GM21423 (cell line): ENCODE results near the gene LRBA.
"Not testable (repeated sequence)": the region's sequence is repeated elsewhere in the genome, so short reads cannot be mapped to it uniquely, and the experiment has no call there.

Source experiments
- ATAC-seq: cut with Tn5 transposase; IDR thresholded peaks from one replicate; pipeline ENCODE4 v1.9.1; 2021; ENCODE audit warnings: mild to moderate bottlenecking, moderate library complexity; ENCODE audit not compliant: unreplicated experiment

Gene LRBA

DNA sequence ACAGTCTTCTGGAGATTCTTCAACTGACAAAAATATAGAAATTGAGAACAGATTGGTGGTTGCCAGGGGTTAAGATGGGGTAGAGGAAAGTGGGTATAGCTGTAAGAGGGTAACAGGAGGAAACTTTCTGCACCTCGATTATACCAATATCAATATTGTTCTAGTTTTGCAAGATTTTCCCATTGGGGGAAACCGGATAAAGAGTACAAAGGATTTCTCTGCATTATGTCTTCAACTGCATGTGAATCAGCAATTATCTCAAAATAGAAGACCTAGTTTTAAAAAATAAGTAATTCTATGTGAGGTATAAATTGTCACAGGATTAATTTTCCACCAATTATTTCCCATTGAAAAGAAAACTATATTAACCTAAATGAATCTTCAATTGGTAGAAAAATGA is 65.7 kb downstream of the LRBA start:
- no peak for ATAC-seq

DNA sequence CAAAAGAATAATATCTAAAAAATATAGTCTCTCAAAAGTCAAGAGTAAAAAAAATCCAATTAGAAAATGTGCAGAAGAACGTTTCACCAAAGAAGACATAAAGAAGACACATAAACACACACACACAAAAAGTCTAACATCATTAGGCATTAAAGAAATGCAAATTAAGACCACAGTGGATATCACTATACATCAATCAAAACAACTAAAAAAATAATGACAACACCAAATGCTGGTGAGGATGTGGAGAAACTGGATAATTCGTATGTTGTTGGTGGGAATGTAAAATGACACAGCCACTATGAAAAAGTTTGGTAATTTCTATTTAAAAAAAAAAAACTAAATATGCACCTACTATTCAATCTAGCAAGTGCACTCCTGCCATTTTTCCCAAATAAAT is 66.4 kb downstream of the LRBA start:
- ATAC-seq = no peak

DNA sequence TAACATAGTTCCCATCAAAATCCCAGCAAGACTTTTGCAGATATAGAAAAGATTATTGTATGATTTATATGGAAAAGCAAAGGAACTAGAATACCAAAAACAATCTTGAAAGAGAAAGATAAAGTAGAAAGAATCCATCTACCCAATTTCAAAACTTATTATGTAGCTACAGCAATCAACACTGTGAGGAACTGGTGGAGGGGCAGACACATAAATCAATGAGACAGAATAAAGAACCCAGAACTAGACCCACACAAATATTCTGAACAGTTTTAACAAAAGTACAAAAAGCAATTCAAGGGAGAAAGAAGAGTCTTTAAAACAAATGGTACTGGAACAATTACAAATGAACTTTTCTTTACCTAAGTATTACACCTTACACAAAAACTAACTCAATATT is 67.0 kb downstream of the LRBA start:
- ATAC-seq = no peak

DNA sequence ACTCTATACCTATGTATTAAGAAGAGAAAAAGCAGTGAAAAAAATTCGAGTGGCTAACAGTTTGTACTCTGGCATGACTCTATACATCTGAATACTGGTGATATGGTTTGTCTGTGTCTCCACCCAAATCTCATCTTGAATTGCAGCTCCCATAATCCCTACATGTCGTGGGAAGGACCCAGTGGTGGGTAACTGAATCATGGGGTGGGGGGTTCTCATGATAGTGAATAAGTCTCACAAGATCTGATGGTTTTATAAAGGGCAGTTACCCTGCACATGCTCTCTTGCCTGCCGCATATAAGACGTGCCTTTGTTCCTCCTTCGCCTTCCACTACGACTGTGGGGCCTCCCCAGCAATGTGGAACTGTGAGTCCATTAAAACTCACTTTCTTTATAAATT is 70.4 kb downstream of the LRBA start:
- ATAC-seq = no peak

DNA sequence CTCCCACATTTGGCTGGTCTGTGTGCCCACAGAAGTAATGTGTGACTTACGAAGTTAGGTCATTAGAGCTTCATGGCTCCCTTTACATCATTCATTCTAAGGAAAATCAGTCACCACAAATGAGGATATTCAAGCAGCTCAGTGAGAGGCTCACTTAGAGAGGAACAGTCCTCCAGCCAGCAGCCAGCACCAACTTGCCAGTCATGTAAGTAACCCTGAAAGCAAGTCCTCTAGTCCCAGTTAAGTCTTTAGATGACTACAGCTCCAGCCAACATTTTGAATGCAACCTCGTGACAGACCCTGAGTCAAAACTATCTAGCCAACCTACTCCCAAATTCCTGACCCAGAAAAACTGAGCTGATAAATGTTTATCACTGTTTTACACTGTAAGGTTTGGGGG is 71.3 kb downstream of the LRBA start:
- no peak for ATAC-seq

DNA sequence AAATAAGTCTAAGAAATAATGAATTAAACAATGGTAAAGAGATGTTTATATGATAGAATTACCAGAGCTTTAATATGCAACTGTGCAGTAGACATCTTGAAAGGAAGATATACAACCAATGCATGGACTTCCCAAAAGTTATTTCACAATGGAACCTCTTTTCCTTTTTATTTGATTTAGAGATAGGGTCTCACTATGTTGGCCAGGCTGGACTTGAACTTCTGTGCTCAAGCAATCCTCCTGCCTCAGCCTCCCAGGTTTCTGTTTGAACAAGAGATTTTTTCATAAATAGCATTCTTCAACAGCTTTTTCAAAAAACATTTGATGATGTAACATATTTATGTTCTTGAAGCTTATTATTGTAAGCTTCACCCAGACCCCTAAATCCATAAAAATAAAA is 72.0 kb downstream of the LRBA start:
- no peak for ATAC-seq

DNA sequence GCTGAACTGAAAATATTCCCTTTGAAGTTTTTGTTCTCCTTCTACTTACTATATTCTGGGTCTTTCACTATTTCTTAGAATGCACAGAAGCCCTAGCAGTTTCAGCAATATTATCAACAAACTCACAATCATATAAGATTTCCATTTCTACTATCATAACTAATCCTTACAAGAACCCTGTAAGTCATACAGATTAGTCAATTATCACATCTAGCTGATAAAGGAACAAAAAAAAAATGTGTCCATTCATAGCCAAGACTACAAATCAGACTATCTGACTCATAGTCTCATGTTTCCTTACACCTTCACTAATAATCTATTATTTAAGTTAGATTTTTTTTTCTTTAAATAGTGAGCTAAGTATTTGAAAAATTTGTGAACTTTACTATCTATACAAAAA is 72.5 kb downstream of the LRBA start:
- ATAC-seq = no peak

DNA sequence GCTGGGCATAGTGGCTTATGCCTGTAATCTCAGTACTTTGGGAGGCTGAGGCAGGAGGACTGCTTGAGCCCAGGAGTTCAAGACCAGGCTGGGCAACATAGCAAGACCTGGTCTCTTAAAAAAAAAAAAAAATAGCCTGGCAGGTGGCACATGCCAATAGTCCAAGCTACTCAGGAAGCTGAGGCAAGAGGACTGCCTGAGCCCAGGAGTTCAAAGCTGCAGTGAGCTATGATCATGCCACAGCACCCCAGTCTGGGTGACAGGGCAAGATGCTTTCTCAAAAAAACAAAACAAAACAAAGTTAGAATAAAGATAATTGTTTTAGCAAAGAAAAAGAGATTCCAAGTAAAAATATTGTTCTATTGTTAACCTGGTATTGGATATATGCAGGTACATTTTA is 75.0 kb downstream of the LRBA start:
- ATAC-seq = no peak

DNA sequence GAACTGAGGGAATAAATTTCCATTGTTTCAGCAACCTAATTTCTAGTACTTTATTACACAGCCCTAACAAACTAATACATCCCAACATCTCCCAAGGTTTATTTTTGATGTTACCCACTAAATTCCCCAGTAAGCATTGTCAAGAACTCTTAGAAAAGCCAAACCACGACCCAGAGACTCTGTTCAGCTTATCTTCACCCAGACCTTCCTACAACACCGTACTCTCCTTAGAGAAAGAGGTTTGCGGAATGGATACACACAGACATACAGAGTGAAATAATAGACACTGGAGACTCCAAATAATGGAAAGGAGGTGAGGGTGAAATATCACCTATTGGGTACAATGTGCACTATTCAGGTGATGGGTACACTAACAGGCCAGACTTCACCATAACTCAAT is 75.6 kb downstream of the LRBA start:
- no peak for ATAC-seq

DNA sequence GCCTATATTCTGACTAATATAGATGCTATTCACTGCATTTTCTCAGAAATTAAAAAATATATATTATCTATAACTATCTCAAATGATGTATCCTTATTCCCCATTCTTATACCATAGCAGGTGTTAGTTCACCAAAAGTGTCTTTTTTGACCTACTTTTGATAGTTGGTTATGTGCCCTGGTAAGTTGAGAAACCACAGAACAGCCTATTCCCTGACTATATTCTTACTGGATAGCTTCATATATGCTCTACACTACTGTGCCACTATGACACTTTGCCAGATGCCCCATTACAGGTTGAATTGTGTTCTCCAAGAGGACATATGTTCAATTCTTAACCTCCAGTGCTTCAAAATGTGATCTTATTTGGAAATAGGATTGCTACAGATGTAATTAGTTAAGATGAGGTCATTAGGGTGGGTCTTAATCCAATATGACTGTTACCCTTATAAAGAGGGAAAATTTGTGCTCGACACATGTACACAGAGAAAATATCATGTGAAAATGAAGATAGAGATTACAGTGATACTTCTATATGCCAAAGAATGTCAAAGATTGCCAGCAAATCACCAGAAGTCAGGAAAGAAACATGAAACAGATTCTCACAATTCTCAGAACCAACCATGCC is 76.1 kb downstream of the LRBA start:
- ATAC-seq = no peak

DNA sequence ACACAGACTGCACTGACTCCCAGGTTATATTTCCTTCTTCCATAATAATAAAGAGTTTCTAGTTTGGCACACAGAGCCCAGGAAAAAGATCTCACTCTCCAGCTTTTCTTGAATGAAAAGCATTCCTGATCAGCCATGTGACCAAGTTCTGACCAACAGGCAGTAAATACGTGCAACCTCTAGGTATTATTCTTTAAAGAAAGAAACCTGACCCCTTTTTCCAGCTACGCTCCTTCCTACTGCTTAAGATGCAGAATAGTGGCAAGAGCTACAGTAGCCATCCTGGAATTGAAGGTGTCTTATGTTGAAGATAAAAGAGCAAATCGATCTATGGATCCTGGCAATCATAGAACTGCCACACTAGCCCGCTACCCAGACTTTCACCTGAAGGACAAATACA is 76.7 kb downstream of the LRBA start:
- ATAC-seq = no peak

DNA sequence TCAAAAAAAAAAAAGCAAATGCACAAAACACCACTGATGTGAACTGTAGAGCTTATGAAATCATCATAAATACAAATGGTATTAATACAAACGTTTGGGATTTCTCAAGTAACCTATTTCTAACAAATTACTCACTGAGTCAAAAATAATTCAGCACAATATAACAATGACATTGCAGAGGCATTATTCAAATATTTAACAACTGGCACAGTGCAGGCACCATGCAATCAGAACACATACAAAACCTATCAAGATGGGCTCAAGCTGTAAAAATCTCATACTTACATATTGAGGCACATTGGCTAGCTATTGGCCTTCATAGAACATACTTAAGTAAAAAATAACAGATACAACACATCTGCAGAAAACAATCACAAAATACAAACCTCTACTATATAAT is 81.1 kb downstream of the LRBA start:
- no peak for ATAC-seq

DNA sequence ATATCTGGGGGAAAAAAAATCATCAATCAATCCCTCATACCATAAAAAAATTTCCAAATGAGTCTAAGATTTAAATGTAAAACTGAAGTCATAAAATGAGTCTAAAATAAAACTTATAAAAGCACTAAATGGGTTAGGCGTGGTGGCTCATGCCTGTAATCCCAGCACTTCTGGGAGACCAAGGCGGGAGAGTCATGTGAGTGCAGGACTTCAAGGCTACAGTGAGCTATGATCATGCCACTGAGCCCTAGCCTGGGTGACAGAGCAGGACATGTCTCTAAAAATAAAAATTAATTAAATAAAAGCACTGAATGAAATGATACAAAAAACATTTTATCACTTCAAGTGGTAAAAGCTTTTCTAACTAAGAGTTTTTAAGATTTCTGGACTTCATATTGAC is 83.3 kb downstream of the LRBA start:
- ATAC-seq = no peak

DNA sequence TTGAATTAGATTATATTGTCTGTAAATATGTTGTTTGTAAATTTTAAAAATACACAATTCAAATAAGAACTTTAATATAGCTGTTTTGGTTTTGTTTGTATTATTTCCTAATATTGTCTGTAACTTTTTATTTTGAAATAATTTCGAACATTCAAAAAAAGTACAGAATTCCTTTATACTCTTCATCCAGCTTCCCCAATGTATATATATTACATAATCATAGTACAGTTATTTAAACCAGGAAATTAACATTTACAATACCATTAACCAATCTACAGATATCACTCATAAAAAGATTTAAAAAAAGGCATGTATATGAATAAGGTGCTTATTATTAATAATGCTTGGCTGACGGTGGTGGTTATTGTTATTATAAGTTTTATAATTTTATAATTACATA is 84.1 kb downstream of the LRBA start:
- no peak for ATAC-seq

DNA sequence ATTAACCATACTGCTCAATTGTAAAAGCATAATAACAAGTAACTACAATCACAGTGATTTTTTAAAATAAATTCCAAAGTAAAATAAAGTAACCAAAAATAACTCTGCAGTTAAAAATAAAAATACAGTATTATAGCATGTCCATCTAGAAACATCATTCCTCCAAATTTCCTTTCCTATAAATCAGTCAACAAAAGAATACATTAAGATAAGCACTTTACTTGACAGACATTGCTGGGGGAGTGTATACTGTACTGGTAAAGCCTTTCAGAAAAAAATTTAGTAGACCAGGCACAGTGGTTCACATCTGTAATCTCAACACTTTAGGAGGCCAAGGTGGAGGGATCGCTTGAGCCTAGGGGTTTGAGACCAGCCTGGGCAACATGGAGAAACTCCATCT is 91.1 kb downstream of the LRBA start:
- ATAC-seq = no peak

DNA sequence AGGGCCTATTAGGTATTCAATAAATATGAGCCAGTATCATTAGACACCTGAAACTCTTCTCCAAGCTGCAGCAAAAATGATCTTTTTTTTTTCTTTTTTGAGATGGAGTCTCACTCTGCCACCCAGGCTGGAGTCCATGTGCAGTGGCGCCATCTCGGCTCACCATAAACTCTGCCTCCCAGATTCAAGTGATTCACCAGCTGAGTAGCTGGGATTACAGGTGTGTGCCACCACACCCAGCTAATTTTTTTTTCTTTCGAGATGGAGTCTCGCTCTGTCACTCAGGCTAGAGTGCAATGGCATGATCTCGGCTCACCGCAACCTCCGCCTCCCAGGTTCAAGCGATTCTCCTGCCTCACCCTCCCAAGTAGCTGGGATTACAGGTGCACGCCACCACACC is 93.6 kb downstream of the LRBA start:
- ATAC-seq = not testable (repeated sequence)

DNA sequence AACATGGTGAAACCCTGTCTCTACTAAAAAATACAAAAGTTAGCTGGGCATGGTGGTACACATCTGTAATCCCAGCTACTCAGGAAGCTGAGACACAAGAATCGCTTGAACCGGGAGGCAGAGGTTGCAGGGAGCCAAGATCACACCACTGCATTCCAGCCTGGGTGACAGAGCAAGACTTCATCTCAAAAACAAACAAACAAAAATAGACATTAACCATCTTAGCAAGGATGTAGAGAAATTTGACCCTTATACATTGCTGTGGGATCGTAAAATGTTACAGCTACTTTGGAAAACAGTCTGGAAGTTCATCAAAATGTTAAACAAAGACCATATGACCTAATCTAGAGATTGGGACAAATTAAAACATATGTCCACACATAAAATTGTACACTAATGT is 96.5 kb downstream of the LRBA start:
- ATAC-seq = not testable (repeated sequence)

DNA sequence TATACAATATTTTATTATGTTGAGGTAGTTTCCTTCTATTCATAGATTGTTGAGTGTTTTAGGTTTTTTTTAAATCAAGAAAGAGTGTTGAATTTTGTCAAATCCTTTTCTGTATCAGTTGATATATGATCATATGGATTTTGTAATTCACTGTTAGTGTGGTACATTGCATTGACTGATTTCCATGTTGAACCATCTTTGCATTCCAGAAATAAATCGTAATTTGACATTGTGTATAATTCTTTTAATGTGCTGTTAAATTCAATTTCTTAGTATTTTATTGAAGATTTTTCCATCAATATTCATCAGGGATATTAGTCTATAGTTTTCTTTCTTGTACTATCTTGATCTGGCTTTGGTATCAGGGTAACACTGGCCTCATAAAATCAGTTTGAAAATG is 103.8 kb downstream of the LRBA start:
- ATAC-seq = no peak

DNA sequence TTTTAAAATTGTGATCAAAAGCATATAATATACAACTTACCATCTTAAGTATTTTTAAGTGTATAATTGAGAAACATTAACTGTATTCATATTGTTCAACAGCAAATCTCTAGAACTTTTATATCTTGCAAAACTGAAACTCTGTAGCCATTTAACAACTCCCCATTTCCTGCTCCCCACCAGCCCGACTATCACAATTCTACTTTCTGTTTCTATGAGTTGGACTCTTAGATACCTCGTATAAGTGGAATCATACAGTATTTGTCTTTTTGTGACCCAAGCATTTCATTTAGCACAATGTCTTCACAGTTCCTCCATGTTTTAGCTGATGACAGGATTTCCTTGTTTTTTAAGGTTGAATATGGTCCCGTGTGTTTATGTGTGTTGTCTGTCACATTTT is 106.0 kb downstream of the LRBA start:
- no peak for ATAC-seq

DNA sequence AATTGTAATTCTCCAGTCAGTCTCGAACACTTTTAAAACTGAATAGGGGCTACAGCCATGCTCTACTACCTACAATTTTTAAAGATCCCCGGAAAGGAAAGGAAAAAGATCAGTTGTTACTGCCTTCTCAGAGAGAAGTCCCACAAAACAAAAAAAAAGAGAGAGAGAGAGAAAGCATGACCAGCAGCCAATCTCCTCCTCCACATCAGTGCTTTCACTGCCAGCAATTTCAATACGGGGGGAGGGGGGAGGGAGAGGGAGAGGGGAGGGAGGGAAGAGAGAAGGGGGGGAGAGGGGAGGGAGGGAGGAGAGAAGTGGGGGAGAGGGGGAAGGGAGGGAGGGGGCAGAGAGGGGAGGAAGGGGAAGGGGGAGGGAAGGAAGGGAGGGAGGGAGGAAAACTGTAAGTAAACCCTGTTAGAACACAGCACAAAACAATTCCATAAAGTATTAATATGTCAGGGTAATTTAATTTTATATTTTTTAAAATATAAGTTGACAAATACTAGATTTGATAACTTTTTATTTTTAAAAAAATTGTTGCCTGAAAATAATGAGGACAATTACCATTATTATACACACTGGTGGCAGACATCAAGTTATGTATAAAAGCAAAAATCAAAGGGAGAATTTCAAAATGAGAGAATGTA is 108.0 kb downstream of the LRBA start:
- no peak for ATAC-seq

DNA sequence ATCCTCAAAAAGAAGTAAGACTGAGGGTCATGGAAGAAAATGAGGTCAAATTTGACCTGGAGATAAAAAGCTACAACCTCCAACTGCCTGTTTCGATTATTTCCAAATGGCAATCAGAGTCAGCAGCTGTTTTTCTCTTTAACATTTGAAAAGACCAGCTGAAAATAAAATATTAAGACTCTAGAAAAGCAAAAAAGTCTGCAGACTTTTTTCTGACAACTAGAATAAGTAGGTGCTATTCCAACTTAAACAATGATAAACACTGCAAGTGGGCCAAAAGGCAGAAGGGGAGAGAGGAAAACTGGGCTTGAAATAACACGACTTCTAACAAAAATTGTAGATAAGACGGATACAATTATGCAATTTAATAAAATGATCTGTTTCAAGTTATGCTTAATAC is 110.4 kb downstream of the LRBA start:
- no peak for ATAC-seq

DNA sequence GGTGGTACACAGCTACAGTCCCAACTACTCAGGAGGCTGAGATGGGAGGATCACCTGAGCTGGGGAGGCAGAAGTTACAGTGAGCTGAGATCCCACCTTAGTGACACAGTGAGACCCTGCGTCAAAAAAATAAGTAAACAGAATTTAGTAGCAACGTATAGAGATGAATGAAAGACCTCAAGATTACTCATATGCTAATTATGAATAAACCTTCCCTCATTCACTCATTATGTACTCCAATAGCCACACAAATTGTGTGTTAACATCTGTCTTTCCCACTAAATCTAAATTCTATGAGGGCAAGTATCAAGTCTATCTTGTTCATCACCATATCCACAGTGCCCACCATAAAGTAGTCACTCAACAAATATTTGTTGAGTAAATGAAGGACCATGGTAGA is 111.5 kb downstream of the LRBA start:
- ATAC-seq = no peak

DNA sequence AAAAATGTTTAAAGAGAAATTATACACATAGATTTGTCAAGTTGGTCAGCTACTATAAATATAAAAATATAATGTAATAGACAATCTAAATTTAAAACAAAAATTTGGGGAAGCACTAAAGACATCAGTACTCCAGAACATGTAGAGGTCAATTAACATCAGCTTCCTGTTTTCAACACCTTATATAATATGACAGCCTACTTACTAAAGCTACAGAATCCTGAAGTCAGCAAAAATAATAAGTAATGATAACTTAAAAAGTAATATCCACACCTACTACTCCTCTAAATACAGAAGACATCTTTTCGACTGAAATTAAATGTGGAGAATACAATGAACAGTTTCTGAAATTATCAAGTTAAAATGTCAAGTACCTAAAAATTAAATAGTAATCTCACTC is 118.6 kb downstream of the LRBA start:
- ATAC-seq = no peak
